ENCODE results near the gene FOXP1.

Gene FOXP1

DNA sequence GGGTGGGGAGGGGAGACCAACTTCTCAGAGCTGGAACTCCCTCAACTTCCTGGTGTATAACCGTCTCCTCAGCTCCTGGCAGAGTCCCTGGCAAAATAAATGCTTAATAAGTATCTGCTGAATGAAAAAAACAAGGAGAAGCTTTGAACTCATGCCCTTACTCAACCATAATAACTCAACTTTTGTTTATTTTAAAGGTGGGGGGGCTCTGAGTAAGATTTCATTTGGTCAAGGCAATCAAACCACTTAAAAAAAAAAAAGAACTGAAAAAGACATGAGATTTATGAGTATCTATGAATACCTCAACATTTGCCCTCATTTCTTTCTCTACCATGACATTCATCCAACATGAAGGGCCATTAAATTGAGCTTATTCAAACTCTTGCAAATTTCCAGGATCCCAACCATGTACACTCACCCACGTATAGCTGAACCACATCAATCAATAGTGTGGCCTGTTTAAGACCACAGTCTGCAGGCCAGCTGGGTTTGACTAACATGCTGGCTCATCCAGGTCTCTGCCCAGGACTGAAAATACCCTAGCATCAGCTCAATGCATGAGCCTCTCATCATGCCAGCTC is 157.9 kb downstream of the FOXP1 start:
- DNase-seq (ENCODE audit: low spot score): no peak

DNA sequence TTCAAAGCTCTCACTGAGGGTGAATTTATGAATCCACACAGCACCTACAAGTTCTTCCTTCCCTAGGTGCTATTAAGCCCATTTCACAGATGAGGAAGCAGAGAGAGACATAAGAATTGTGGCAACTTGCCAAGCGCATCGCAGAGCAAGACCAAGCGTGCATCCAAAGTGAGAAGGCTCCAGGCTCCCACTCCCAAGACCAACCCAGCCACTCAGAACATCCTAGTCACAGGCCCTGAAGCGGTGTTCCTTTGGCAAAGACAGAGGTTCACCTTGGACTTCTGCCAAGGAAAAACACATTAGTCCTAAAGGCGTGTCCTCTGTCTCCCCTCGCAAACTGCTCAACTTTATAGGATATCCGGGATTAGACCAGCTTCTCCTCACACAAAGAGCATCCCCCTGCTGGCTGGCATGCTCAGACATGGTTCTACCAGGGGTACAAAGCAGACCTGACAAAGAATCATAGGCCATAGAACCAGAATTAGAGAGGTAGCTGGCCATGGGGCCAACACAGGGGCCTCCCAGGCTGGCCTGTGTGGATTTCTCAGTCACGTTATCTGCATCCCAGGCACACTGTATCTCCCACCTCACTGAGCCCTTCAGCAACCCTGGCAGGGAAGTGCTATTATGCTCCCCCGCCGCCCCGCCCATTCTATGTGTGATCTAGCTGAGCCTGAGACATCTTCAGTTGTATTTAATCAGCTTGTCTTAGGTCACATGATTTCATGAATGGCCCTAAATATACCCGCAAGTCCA is 160.2 kb downstream of the FOXP1 start:
- peak; percentile 67 for DNase-seq (ENCODE audit: low spot score)

DNA sequence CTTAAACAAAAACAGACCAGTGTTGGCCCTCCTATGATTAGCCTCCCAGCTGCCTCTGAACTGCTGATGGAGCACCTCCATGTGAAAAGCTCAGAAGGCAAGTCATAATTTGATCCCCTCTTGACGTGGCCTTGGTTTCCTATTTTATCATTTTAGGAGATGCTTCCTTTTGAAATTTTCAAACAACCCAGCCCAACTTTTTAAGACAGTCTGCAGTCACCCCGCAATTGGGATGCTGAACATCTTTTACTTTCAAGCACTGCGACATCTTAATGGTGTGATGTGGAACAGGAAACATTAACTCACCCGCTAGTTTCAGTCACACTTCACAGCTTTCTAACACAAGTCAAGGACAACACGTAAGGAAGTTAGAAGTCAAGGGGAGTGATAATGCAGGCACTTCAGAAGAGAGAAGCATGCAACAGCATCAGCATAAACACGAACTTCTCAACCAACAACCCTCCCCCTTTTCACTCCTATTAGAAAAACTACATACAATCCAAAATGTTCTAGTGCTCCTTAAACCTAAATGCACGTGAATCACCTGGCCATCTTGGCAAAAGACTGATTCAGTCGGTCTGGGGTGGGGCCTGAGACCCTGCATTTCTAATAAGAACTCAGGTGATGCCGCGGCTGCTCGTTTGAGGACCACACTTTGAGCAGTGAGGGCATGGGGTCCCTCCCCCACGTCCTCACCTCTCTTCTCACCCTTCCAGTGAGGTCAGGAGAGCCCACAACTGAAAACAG is 161.5 kb downstream of the FOXP1 start:
- DNase-seq (ENCODE audit: low spot score): no peak

DNA sequence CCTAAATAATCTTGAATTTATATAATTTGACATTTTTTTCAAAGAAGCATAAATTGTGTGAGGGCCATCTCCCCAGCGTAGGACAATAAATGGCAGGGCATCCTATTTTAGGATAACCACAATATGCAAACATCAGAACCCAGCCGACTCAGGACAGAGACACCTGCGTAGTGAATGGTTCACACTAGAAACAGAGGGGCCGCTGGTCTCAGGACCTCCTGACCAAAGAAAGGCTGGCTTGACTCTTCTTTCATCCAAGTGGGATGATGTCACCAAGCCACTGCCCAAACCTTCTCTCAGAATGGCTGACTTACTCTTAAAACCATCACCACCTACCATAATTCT is 162.1 kb downstream of the FOXP1 start:
- DNase-seq (ENCODE audit: low spot score): no peak

DNA sequence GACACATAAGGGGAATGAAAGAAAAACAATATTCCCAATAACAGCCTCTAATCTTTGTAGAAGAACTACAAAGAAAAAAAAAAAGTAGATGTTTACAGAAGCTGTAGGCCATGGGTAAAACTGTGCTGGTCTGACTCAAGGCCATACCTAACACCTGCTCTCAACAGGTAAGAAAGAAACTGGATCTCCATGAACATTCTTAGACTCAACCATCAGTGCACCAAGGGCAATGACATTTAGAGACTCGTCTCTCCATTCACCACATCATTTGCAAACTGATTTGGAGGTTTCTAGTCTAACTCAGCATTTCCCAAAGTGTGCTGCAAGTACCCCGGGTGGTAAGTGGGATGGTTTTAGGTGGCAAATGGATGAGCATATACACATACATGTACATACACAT is 164.2 kb downstream of the FOXP1 start:
- no peak for DNase-seq (ENCODE audit: low spot score)

DNA sequence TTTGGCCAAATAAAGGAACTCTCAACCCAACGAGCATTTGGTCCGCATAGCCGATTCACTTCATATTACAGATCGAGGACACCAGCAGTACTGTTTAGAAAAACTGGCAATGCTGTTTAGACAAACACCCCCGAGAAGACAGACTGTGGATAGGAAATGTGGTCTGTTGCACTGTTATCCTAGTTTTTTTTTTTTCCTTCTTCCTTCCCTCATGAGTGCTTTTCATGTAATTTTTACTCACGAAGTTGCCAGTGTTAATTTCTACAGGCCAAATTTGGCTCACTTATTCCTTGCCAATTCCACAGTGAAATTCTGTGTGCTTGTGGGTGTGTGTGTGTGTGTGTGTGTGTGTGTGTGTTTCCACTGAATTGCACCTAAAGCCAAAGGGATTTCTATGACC is 165.7 kb downstream of the FOXP1 start:
- no peak for DNase-seq (ENCODE audit: low spot score)

DNA sequence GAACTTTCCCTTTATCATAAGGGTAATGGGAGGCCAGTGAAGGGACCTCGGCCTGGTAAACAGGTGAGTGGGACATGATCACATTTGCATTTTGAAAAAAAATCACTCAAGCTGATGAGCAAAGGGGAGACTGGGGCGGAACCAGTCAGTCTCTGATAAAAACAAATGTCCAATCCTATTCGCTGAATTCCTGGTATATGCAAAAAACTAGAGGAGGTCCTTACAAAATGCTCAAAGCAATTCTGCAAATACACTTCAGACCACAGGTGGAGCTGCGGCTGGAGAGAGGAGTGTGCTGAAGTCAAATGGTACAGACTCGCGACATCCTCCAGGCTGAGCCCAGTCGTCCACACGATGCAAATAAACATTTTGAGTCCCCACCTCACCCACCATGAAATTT is 166.7 kb downstream of the FOXP1 start:
- no peak for DNase-seq (ENCODE audit: low spot score)

DNA sequence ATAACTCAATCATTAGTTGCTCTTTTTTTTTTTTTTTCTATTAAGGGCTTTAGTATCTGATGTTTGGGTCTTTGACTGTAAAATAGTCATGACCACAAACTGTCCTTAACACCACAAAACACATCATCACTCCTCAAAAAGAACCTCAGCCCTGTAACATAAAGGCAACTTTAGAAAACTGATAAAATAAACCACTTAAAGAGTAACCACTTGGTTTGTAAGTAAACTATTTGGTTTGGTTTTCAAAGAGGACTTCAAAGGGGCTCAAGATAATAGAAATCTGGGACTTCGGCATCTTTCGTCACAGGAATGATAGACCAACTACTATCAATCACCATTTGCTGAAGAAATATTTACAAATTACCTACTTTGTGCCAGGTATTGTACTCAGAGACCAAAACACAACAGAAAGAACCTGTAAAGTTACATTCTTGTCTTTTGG is 167.8 kb downstream of the FOXP1 start:
- DNase-seq (ENCODE audit: low spot score): no peak

DNA sequence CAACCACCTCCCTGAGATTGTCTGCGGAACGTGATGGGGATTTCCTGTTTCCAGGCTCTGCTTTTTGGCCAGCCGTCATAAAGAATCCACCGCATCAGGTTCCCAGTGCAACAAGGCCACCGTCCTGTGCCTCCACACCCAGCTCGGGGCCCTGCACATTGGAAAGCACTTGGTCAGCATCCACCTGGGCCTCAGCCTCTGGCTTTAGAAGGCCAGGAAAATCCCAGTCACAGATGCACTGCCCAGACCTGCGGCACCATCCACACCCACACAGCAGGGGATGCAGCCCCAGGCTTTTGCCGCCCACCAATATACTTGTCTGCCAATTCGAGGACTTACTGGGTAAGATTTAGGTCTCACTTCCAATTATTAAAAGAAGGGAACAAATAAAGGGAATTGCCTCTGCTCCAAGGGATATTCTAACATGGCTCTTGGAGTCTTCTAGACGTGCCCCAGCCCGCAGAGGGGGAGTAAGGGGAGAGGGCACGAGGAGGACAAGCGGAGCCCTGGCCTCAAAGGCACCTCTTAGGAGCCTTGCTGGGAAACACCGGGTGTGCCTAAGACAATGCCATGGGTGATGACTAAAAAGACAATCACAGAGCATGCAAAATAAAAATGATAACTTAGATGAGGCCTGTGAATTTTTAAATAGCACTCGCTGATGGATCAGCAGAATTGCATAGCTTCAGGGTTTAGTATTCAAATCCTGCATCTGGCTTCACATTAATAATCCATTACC is 169.2 kb downstream of the FOXP1 start:
- no peak for DNase-seq (ENCODE audit: low spot score)

DNA sequence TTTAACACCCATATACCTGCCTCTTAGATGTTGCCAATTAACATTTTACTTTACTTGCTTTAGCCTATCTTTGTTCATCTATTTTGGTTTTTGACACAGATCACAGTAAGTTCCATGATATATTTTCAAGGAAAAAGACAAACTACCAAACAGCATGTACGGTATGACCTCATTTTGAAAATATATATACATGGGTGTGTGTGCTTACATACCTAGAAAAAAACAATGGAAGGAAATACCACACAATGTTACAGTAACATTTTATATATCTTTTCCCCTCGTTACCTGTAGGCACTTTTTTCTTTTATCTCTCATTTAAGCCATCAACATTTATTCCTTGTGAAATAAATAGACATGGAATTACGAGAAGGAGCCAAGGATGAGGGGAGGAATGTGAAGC is 170.0 kb downstream of the FOXP1 start:
- no peak for DNase-seq (ENCODE audit: low spot score)

DNA sequence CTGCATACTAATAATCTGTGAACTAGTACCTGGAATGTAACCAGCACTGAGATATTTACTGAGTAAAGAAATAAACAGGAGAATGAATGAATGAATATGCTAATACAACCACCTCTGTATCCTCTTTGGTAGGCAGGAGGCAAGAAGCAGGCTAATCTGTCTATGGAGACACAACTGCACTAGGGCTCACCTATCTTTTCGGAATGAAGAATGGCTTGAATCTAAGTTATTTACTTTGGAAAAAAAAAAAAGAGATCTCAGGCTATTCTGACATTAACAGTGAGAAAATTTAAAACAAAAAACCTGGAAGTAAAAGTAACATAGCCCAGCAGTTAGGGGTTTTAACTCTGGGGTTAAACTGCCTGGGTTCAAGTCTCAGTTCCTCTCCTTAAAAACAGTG is 174.2 kb downstream of the FOXP1 start:
- DNase-seq (ENCODE audit: low spot score): no peak

DNA sequence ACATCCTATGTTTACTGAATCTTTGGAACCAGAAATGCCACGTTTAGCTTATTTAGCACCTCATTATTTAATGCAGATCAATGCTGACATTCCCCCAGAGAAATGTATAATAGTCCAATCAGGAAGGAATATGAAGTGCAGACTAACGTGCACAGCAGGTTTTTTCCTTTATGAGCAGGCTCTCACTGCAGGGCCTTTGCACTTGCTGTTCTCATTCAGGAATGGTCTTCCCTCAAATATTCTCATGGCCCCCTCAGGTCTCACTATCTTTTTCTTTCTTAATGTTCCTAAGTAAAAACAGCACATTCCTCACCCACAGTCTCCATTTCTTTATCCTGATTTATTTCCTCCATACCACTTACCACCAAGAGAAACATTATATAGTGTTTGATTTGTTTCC is 174.6 kb downstream of the FOXP1 start:
- no peak for DNase-seq (ENCODE audit: low spot score)

DNA sequence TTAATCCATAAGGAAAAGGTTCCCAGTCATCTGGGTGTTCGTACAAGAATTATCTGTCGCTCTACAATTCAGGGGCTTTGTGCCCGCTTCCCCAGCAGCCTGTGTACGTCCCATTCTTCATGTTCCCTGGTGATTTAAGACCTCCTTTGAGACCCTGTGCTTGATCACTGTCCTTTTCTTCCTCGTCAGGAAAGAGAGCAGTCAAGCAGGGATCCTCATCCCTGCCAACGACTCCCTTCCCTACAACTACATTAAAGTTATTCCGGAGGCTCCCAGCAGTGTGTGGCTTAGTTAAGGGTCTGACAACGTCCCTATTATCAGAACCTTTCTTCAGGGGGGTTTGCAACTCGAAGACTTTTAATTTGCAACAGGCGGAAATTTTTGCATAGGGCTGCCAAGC is 175.7 kb downstream of the FOXP1 start:
- peak; percentile 38 for DNase-seq (ENCODE audit: low spot score)

DNA sequence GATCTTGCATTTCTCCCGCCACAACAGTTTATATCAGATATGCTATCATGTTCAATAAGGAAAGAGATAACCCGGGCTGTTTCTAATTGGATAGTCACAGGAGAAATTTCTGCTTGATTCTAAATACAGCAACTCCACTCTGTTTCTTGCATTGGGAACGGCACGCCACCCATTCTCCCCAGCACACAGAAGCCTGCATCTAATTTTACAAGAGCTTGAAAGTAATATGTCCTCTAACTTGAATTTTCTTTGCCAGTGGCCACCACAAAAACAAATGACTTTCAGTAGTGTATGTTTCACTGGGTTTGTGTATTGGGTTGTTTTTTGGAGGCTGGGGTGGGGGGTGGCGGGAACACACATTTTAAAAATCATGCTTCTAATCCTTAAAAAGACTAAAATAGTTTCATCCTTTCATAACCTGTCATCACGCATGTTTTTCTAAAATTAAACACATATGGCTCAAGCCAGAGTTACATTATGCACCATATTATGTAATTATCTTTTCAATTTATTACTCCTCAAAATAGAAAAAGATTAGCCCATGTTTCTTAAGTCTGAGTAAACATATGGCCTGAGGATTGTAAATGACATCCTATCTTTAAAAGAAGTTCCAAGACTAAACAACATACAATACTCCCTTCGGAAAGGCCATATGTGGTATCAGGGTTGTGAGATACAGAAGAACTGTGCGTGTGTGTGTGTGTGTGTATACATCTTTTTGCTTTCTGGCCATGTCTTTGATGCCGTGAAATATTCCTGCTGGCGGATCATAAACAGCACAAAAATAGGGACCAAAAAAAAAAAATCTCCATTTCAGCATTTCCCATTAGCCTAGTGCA is 176.3 kb downstream of the FOXP1 start:
- DNase-seq (ENCODE audit: low spot score): no peak

DNA sequence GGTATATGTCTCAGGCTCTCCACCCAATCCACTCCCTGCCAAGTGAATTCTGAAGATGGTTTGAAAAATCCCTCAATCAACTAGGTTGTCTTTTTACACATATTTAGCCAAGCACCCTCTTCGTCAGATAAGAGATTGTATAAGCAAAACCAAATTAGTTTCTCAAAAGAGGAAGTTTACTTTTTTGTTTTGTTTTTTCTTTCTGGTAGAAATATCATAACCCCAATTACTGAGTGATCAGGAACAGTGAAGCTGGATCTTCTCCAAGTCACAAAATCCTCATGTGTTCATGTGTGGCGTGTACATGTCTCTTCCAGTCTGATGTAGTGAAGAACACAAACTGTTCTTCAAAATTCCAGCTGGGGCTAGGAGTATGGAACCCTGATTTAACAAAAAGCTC is 180.6 kb downstream of the FOXP1 start:
- DNase-seq (ENCODE audit: low spot score): no peak

DNA sequence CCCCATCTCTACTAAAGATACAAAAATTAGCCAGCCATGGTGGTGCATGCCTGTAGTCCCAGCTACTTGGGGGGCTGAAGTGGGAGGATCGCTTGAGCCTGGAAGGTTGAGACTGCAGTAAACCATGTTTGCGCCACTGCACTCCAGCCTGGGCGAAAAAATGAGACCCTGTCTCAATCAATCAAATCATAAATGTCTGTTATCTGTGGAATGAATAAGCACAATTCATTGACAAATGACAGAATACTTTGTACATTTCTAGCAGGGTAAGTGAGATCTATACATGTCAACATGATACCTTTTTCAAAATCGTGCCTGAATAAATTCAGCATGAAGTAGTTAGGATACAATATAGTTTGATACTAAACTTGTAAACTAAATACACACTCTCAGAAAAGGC is 181.2 kb downstream of the FOXP1 start:
- DNase-seq (ENCODE audit: low spot score): no peak

DNA sequence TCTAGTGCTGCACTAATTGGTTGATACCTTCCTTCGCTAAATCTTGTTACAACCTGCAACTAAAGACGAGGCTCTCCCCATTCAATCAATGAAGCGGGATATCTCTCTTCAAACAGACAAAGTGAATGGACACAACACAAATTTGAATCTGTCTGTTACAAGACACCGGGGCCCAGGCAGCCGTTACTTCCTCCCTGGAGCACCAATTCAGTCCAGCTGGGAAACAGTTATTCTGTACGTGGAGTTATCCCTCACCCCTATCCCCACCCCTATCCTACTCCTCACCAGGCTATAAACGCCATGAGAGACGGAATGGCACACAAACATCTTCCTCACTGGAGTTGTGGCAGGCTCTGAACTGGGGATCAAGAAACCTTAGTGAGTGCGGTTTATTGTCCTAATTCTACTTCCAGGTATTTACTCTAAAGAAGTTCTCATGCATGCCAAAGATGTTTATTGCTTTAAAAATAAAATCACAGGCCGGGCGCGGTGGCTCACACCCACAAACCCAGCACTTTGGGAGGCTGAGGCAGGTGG is 181.8 kb downstream of the FOXP1 start:
- DNase-seq (ENCODE audit: low spot score): no peak

DNA sequence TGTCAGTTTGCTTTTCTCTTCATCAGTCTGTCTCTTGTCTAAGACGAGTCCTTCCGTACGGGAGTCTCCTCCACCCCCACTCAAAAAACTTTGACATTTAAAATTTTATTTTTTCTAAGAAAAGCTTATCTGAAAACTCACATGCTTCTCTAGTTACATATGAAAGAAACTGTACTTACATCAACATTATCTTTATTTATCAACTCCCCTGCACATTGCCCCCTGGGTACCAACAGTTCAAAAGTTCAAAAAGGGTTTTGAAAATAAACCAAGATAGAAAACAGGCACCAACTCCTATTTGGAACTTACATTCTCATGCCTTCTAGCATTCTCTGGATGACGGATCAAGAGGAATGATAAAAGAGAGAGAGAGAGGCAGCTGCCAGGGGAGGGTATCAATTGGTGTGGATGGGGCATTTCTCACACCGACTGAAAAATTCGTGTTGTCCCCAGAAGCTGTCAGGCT is 182.5 kb downstream of the FOXP1 start:
- no peak for DNase-seq (ENCODE audit: low spot score)

DNA sequence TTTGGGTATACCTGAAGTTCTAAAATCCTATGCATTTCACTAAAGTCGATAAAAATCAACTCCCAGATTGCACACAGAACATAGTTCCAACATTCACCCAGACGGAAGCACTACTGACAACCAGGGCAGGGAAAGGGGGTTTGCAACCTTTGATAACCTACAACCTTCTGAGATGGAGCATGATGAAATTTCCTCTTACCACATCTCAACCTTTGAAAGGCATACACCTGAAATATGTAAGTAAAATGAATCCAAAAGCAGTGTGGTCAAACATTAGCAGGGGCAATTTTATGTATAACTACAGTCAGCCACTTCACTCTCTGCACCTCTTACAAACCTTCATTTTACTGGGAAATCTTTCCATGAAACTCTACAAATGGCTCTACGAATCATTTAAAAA is 184.1 kb downstream of the FOXP1 start:
- no peak for DNase-seq (ENCODE audit: low spot score)

DNA sequence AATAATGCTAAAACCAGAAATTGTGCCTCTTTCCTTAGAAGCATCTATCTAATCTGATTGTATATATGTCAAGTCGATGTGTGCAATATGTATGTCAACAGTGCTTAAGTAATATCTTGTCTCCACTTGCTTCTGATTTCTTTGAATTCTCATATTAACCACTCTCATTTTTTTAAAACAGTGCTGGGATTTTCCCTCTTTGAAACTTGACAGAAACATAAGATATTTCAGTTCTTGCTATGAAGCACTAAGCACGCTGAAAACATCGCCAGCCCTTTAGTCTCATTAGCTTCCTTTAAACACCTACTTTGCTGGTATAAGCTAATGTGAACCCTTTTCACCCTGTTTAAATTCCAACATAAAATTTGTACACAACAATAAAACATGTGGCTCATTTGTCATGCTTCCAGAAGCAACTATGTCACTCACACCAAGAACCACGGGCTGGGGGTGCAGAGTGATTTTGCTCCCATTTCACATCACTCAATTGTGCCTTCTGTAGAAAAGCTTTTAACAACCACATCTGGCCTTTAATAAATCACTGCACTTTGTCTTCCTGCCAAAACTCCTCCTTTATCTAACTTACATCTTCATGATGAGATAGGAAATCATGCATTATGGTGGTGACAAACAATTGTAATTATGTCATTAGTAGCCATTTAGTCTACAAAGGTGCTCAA is 185.2 kb downstream of the FOXP1 start:
- DNase-seq (ENCODE audit: low spot score): no peak

DNA sequence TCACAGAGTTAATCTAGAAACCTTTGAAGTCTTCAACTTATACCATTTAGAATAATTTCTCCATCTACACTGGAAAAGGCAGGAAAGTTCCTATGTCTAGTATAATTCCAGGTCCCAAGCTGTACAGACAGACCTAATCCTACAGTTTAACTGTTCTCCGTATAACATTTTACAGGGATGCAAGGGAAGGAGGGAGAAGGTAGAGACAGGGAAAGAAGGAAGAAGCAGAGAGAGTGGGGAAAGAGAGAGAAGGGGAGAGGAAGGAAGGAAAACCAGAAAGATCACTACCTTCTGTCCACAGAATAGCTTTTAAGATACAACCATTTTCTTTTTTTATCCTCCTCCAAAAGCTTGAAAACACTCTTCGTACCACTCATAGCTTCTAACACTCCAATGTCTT is 185.8 kb downstream of the FOXP1 start:
- DNase-seq (ENCODE audit: low spot score): no peak
